ENCODE data around the gene MACF1.

MACF1 gene

GRCh38 chr1:39363267-39363666 lies 158.8 kb downstream of the MACF1 start:
- DNase-seq: no peak

GRCh38 chr1:39368045-39368444 lies 163.6 kb downstream of the MACF1 start:
- no peak for DNase-seq

GRCh38 chr1:39369565-39369964 lies 165.1 kb downstream of the MACF1 start:
- DNase-seq: no peak

- DNase-seq: no peak
Observed at GRCh38 chr1:39370602-39371001, 166.1 kb downstream of the MACF1 start.

GRCh38 chr1:39372105-39372504 lies 167.6 kb downstream of the MACF1 start:
- DNase-seq: no peak

GRCh38 chr1:39376656-39377055 lies 172.2 kb downstream of the MACF1 start:
- DNase-seq: no peak

GRCh38 chr1:39378377-39378776 lies 173.9 kb downstream of the MACF1 start:
- DNase-seq: no peak

- DNase-seq: no peak
Observed at GRCh38 chr1:39379187-39379586, 174.7 kb downstream of the MACF1 start.

- no peak for DNase-seq
Observed at GRCh38 chr1:39380036-39380435, 175.5 kb downstream of the MACF1 start.

GRCh38 chr1:39381839-39382238 lies 177.3 kb downstream of the MACF1 start:
- no peak for DNase-seq

GRCh38 chr1:39384305-39384704 lies 179.8 kb downstream of the MACF1 start:
- no peak for DNase-seq

GRCh38 chr1:39385067-39385988 lies 180.8 kb downstream of the MACF1 start:
- DNase-seq: no peak

- no peak for DNase-seq
Observed at GRCh38 chr1:39386997-39387396, 182.5 kb downstream of the MACF1 start.

GRCh38 chr1:39387452-39387851 lies 183.0 kb downstream of the MACF1 start:
- no peak for DNase-seq

GRCh38 chr1:39391691-39392679 lies 187.5 kb downstream of the MACF1 start:
- DNase-seq: no peak

GRCh38 chr1:39392851-39393573 lies 188.5 kb downstream of the MACF1 start:
- DNase-seq: no peak

GRCh38 chr1:39393645-39394044 lies 189.2 kb downstream of the MACF1 start:
- DNase-seq: no peak

GRCh38 chr1:39394059-39394458 lies 189.6 kb downstream of the MACF1 start:
- DNase-seq: no peak

GRCh38 chr1:39394598-39394997 lies 190.1 kb downstream of the MACF1 start:
- no peak for DNase-seq

- DNase-seq: no peak
Observed at GRCh38 chr1:39395357-39395831, 190.9 kb downstream of the MACF1 start.

GRCh38 chr1:39396671-39397070 lies 192.2 kb downstream of the MACF1 start:
- DNase-seq: no peak

GRCh38 chr1:39397487-39397886 lies 193.0 kb downstream of the MACF1 start:
- DNase-seq: no peak

Measured in stimulated activated CD4-positive, alpha-beta T cell treated with anti-CD3 and anti-CD28 coated beads, Interleukin-1b, Interleukin-23, amount 100 ng/mL, for 48 hours (primary cell).